GM12873 (cell line): ENCODE data around the gene EPHA4.

ENCODE experiments used
- TF ChIP-seq, protein P1 (sequence below): IDR thresholded peaks from 2 replicates; pipeline ENCODE4 v1.5.1; 2012; ENCODE audit warnings: low read depth, mild to moderate bottlenecking, moderate library complexity, low read length, control low read depth; ENCODE audit not compliant: insufficient read depth; ENCODE audit errors: missing control alignments

EPHA4 gene

DNA sequence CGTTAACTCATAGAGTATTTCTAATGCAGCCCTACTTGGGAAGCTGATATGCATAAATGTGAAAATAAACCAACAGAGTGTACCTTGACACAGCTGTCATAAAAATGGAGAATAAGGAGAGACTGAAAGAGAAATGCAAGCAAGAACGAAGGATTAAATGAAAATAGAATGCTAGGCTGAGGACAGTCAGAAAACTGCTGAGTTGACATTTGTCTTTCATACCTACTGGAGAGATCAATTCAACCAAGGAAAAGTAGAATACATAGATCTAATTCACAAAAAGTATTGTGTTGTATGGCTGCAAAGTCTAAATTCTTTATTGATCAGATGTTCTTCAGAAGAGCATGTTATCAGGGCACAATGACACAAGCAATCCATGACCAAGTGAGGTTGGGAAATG, 112.0 kb downstream of the EPHA4 start:
- TF ChIP-seq, protein P1, sequence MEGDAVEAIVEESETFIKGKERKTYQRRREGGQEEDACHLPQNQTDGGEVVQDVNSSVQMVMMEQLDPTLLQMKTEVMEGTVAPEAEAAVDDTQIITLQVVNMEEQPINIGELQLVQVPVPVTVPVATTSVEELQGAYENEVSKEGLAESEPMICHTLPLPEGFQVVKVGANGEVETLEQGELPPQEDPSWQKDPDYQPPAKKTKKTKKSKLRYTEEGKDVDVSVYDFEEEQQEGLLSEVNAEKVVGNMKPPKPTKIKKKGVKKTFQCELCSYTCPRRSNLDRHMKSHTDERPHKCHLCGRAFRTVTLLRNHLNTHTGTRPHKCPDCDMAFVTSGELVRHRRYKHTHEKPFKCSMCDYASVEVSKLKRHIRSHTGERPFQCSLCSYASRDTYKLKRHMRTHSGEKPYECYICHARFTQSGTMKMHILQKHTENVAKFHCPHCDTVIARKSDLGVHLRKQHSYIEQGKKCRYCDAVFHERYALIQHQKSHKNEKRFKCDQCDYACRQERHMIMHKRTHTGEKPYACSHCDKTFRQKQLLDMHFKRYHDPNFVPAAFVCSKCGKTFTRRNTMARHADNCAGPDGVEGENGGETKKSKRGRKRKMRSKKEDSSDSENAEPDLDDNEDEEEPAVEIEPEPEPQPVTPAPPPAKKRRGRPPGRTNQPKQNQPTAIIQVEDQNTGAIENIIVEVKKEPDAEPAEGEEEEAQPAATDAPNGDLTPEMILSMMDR: no peak

DNA sequence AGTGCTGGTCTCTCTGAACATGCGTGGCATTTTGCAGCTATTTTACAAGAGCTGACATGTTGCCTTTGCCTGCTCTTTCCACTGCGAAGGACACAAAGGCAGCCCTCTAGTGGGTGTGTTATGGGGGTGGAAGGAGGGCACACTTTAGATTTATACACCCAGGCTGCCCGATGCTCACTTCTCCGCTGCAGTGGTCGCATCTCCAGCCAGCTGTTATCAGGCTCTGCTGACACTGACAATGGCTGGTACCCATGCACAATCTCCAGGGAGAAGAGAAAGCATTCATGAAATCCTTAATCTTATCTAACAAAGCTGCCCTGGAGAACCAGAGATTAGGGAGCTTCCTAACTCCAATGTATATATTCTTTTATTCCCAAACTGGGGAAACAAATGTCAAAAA, 113.5 kb downstream of the EPHA4 start:
- TF ChIP-seq, protein P1: no peak

DNA sequence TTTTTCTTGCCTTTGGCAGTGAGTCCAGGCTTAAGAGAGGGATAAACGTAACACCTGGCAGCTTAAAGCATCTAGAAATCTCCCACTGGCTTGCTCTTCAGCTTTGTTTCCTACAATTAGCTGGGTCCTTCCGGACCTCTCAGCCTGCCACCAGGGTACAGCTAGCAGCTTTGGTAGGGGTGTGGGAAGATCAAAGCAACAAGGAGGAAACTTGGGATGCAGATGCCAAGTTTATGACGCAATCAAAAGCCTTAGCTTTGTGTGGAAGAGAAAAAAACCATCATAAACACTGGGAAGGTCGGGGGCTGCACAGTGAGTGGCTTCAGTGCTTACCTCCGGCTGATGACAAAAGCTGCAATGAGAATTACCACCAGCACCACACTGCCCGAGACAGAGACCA, 116.9 kb downstream of the EPHA4 start:
- TF ChIP-seq, protein P1: no peak

DNA sequence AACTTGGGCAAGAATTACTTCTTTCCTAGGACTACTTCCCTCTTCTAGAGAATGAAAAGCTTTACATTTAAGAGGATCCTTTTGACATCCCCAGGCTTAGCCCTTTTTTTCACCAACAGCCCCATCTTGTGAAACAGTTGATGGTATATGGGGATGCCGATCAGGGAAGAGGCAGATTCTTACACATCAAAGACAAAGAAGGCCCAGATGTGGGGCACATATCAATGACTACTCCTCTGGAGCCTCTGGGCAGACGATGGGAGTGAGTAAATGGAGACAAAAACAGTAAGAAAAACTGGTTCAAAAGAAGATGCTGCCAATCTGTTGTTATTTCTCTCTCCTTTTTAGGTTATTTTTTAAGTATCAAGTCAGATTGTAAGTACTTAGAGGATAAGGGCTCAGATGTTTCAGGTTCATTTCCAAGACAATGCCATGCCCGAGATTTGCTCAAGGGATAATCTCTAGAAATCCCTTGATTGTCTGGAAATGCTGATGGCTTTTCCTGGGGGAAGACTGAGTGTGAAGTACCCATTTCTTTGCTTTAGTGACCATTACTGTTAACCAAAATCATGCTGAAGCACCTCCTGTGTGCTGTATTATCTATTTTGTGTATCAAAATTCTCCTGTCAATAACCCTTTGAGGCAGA, 117.5 kb downstream of the EPHA4 start:
- TF ChIP-seq, protein P1: no peak

DNA sequence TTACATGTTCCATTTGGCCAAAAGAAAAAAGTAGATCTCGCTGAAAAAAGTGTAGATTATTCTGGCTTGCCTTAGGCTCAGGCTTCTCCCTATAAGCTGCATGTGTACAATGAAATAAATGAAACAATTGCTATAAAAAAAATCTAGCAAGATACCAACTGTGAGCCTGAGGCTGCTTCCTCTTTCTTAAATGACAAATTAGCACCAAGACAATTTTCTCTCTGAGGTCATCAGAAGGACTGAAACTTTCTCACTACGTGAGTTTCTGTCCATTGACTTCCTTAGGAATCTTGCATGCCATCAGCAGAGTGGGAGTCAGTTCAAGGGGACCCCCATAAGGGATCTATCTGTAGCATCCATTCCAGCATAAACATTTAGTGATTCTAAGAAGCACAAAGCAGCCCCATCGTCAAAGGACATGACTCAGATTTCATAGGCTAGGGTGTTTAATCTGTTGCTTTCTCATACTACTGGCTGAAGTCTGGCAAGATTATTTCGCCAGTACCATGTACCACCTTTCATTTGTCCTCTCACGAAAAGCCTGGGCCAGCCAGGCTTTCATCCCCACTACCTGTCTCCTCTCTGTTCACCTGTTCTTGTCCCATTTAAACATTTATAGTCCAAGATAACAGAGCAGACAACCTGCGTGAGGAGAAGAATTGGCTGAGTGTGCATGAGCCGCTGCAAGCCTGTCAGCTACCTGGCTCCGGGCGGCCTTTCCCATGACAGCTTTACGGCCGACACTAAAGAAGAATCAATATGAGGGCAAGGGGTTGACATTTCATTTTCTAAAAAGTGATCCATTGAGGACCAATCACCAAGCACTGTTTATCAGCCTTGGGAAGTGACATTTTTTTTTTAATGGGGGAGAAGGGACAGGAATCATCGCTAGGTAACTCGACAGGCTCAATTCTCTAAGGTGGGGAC, 120.0 kb downstream of the EPHA4 start:
- TF ChIP-seq, protein P1: no peak

DNA sequence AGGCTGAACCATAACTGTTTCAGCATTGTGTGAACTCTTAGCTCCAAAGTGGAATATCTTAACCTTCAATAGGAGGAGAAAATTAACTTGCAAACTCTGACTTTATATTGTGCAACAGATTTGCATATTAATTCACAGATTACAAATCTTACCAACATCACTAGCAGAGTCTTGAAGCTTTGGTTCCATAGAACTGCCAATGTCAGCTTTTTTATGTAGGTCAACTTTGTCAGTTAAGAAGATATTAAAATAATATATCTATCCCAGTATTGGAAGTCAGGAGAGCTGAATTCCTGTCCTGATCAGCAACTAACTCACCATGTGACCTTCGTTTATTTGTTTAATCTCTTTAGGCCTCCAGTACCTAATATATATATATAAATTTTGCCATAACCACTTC, 121.8 kb downstream of the EPHA4 start:
- TF ChIP-seq, protein P1: no peak

DNA sequence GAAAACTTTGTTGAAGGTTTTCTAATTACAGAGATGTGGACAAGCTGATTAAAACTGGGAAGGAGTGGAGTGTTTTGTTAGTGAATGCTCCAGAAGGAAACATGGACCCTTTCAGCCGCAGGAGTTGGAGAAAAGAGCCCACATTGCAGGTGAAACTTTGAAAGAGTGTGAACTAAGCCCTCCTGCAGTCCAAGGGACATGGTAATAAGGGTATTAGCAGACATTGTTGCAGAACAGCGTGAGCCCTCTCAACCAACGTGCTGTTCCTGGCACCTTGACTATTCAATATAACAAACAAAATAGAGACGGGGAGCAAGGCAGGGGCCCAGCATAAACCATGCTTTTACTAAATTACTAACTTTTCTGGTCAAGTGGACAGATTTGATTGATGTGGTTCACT, 122.7 kb downstream of the EPHA4 start:
- TF ChIP-seq, protein P1: no peak
